ENCODE measurements around the gene IL4. TPM values are rescaled to one million over a fixed set of nuclear protein-coding genes. Genes with fewer than 3 reads are reported as not detected.

IL4 gene
- total RNA-seq, 2 experiments from 2014 or later: 0.32 to 0.77 TPM

- ChIA-PET CTCF (no interaction called here), POLR2A (no interaction called here)
- DNase-seq (no peak), ATAC-seq (no peak)
- Mint-ChIP-seq H3K4me1 (peaks cover 22% of the 10 kb centered on the region), H3K4me3 (no peak overlapping the region), H3K27me3 (no peaks in the 10 kb centered on the region), H3K27ac (no peak overlapping the region), H3K9me3 (ENCODE audit: low read depth) (no peaks in the 10 kb centered on the region), H3K36me3 (ENCODE audit: low read depth) (no peaks in the 10 kb centered on the region)
- intact Hi-C loops (cut with DNase I, micrococcal nuclease): no loop called here
Observed at GRCh38 chr5:132675936-132676689, 2.3 kb downstream of the IL4 start.

DNA sequence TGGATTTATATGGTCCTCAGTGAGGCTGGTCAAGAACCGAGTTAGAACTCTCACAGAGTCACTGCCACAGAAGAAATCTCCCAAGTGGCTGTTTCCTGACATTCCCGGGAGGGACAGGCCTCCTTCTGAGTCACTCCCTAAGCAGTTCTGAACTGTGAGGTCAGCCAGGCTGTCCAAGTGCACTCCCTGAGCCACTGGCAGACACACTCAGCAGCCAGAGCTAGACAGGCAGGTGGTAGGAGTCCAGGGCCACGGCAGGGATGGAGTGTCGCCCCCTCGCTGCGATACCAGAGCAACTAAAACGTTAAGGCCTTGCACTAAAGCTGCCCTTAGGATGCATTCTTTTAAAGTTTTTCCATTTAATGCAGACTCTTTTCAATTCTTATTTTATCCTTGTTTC, 3.4 kb downstream of the IL4 start:
- DNase-seq: no peak
- CTCF ChIA-PET: interaction anchor here (0.8 kb wide), 1 partner anchor 19 kb away, joined by 3 read pairs; the partner anchor contains the start of gene IL13

DNA sequence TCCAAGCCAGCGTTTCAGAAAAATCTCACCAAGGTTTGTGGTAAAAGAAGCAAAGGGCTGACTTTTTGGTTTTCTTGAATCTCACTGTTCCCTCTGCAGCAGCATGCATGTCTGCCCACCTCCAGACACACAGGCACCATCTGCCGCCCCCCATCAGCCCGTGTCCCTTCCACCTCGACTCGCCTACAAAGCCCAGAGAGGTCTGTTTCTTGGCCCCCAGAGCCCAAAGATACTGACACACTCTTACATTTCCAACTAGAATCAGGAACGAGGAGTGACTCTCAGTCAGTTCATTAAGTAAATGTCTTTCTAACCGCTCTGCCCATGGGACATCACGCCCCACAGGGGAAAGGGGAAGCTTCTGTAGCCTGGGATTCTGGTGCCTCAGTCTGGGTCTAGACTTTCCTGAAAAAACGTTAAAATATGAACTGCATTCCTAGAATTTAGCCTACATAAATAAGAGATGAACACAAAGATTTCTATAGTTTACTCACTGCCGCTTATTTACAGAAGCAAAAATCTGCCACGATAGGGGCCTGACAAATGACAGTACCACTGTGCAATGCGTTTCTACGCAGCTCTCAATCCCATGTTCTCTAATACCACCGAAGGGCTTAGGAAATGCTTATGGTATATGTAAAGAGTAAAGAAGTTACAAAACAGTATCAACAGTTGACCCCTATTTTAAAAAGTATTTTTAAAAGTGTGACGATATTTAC, 4.1 kb downstream of the IL4 start:
- no peak for DNase-seq
- H3K4me3 Mint-ChIP-seq: no peak overlapping the region
- no peaks in the 10 kb centered on the region for H3K9me3 Mint-ChIP-seq (ENCODE audit: low read depth)
- H3K27ac Mint-ChIP-seq: no peak overlapping the region
- no peaks in the 10 kb centered on the region for H3K36me3 Mint-ChIP-seq (ENCODE audit: low read depth)
- peaks cover 22% of the 10 kb centered on the region for H3K4me1 Mint-ChIP-seq
- ChIA-PET POLR2A (interaction anchor here (0.7 kb wide), 1 partner anchor 199 kb away, joined by 3 read pairs; no protein-coding TSS in a partner anchor), CTCF (interaction anchor here (1.0 kb wide), 1 partner anchor 14 kb away, joined by 3 read pairs; no protein-coding TSS in a partner anchor)
- H3K27me3 Mint-ChIP-seq: no peaks in the 10 kb centered on the region
- ATAC-seq: no peak
- intact Hi-C loops (cut with DNase I, micrococcal nuclease): no loop called here

More for the DNA sequence above, 3.4 kb downstream of the IL4 start:
- Mint-ChIP-seq H3K4me1 (peaks cover 22% of the 10 kb centered on the region), H3K4me3 (no peak overlapping the region), H3K27me3 (no peaks in the 10 kb centered on the region), H3K9me3 (ENCODE audit: low read depth) (no peaks in the 10 kb centered on the region), H3K27ac (no peak overlapping the region), H3K36me3 (ENCODE audit: low read depth) (no peaks in the 10 kb centered on the region)
- POLR2A ChIA-PET: interaction anchor here (0.7 kb wide), 1 partner anchor 199 kb away, joined by 3 read pairs; no protein-coding TSS in a partner anchor
- intact Hi-C loops (cut with DNase I, micrococcal nuclease): no loop called here
- ATAC-seq: no peak

DNA sequence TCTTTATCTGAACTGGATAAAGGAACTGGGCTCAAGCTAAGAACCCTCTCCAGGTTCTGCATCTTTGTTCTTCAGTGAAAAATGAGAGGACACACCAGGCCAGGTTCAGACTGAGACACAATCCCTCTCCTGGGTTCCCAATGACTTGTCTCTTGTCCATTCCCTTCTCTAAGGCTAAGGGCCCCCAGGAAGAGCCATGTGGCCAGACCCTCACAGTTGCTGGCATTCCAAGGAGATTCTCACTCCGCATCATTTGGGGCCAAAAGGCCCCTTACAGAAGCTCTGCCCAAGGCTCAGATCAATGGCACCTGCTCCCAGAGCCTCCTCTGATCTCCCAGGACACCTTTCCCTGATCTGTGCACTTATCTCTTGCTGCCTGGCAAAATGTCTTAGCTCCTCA, 4.9 kb downstream of the IL4 start:
- H3K4me1 Mint-ChIP-seq: peaks cover 18% of the 10 kb centered on the region
- ATAC-seq: no peak
- no peak overlapping the region for H3K4me3 Mint-ChIP-seq
- CTCF ChIA-PET: interaction anchor here (1.0 kb wide), 2 partner anchors 15 to 938 kb away, joined by 3 read pairs; no protein-coding TSS in a partner anchor
- no peak for DNase-seq
- no peaks in the 10 kb centered on the region for H3K9me3 Mint-ChIP-seq (ENCODE audit: low read depth)
- no peaks in the 10 kb centered on the region for H3K27me3 Mint-ChIP-seq
- H3K36me3 Mint-ChIP-seq (ENCODE audit: low read depth): no peaks in the 10 kb centered on the region
- no peak overlapping the region for H3K27ac Mint-ChIP-seq
- POLR2A ChIA-PET: interaction anchor here (0.7 kb wide), 1 partner anchor 128 kb away, joined by 4 read pairs; no protein-coding TSS in a partner anchor
- intact Hi-C loops (cut with DNase I, micrococcal nuclease): no loop called here

- DNase-seq (no peak), ATAC-seq (no peak)
- no peak overlapping the region for H3K27ac Mint-ChIP-seq
- no peaks in the 10 kb centered on the region for H3K27me3 Mint-ChIP-seq
- intact Hi-C loops (cut with DNase I, micrococcal nuclease): no loop called here
- peaks cover 14% of the 10 kb centered on the region for H3K4me1 Mint-ChIP-seq
- no peak overlapping the region for H3K4me3 Mint-ChIP-seq
- no peaks in the 10 kb centered on the region for H3K9me3 Mint-ChIP-seq (ENCODE audit: low read depth)
- CTCF ChIA-PET: interaction anchor here (1.0 kb wide), 1 partner anchor 939 kb away, joined by 3 read pairs; no protein-coding TSS in a partner anchor
- POLR2A ChIA-PET: no interaction called here
- H3K36me3 Mint-ChIP-seq (ENCODE audit: low read depth): no peaks in the 10 kb centered on the region
Observed at GRCh38 chr5:132679166-132679565, 5.4 kb downstream of the IL4 start.

DNA sequence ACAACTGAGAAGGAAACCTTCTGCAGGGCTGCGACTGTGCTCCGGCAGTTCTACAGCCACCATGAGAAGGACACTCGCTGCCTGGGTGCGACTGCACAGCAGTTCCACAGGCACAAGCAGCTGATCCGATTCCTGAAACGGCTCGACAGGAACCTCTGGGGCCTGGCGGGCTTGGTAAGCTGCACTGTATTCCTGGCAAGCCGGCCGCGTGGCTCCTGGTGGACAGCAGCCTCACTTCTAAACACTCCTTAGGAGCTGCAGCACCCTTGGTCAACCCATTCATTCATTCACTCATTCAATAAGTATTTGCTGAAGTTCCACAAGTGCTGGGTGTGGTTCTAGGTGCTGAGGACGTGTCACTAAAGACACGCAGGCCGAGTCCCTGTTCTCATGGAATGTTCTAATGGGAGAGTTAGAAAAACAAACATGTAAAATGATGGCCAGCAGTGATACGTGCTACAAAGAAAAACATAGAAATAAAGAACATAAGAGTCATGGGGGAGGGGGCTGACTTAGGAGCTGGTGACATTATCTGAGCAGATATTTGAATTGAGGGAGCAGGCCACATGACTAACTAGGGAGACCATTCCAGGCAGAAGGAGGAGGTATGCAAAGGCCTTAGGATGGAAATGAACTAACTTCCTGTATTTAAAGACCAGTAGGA, 6.1 kb downstream of the IL4 start:
- Mint-ChIP-seq H3K27ac (no peak overlapping the region), H3K4me3 (no peak overlapping the region), H3K4me1 (peaks cover 14% of the 10 kb centered on the region), H3K9me3 (ENCODE audit: low read depth) (no peaks in the 10 kb centered on the region), H3K36me3 (ENCODE audit: low read depth) (no peaks in the 10 kb centered on the region), H3K27me3 (no peaks in the 10 kb centered on the region)
- DNase-seq: no peak
- ChIA-PET POLR2A (no interaction called here), CTCF (interaction anchor here (1.0 kb wide), 1 partner anchor 939 kb away, joined by 3 read pairs; no protein-coding TSS in a partner anchor)
- no peak for ATAC-seq
- intact Hi-C loops (cut with DNase I, micrococcal nuclease): no loop called here

- H3K36me3 Mint-ChIP-seq (ENCODE audit: low read depth): no peaks in the 10 kb centered on the region
- no peak overlapping the region for H3K4me3 Mint-ChIP-seq
- peaks cover 15% of the 10 kb centered on the region for H3K4me1 Mint-ChIP-seq
- H3K27me3 Mint-ChIP-seq: no peaks in the 10 kb centered on the region
- POLR2A ChIA-PET: no interaction called here
- no peak for ATAC-seq
- CTCF ChIA-PET: no interaction called here
- no peak for DNase-seq
- H3K27ac Mint-ChIP-seq: no peak overlapping the region
- intact Hi-C loops (cut with DNase I, micrococcal nuclease): no loop called here
- no peaks in the 10 kb centered on the region for H3K9me3 Mint-ChIP-seq (ENCODE audit: low read depth)
Observed at GRCh38 chr5:132680780-132681475, 7.1 kb downstream of the IL4 start.

- Mint-ChIP-seq H3K27me3 (no peaks in the 10 kb centered on the region), H3K4me1 (peaks cover 13% of the 10 kb centered on the region), H3K9me3 (ENCODE audit: low read depth) (no peaks in the 10 kb centered on the region), H3K27ac (no peak overlapping the region), H3K36me3 (ENCODE audit: low read depth) (no peaks in the 10 kb centered on the region), H3K4me3 (no peak overlapping the region)
- ChIA-PET POLR2A (no interaction called here), CTCF (no interaction called here)
- ATAC-seq (no peak), DNase-seq (no peak)
- intact Hi-C loops (cut with DNase I, micrococcal nuclease): no loop called here
Observed at GRCh38 chr5:132681476-132681831, 7.7 kb downstream of the IL4 start.

DNA sequence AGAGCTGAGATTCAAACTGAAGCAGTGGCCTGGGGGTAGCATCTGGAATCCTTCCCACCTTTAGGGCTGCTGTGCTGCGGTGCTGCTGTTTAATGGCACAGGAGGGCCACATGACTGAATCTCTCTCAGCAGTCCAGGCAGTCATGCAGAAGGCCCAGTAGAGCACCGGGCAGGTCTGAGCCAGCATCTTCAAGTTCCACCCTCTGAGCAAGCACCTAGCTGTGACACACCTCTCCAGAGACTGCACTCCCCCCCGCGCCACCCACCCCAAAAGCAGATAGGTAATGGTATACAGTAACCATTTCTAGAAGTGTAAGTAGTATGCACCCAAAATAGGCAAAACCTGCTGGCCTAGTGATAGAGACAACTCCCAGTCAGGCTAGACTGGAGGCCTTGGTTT, 8.2 kb downstream of the IL4 start:
- intact Hi-C loops (cut with DNase I, micrococcal nuclease): no loop called here
- Mint-ChIP-seq H3K27ac (no peak overlapping the region), H3K9me3 (ENCODE audit: low read depth) (no peaks in the 10 kb centered on the region), H3K4me3 (no peak overlapping the region), H3K36me3 (ENCODE audit: low read depth) (no peaks in the 10 kb centered on the region), H3K27me3 (no peaks in the 10 kb centered on the region), H3K4me1 (peaks cover 14% of the 10 kb centered on the region)
- ATAC-seq (no peak), DNase-seq (no peak)
- ChIA-PET POLR2A (no interaction called here), CTCF (no interaction called here)

GRCh38 chr5:132684491-132684890, 10.7 kb downstream of the IL4 start:
- ChIA-PET POLR2A (no interaction called here), CTCF (interaction anchor here (0.8 kb wide), 1 partner anchor 33 kb away, joined by 3 read pairs; no protein-coding TSS in a partner anchor)
- peaks cover 33% of the 10 kb centered on the region for H3K4me1 Mint-ChIP-seq
- no peak overlapping the region for H3K4me3 Mint-ChIP-seq
- no peaks in the 10 kb centered on the region for H3K9me3 Mint-ChIP-seq (ENCODE audit: low read depth)
- peaks cover 2% of the 10 kb centered on the region for H3K36me3 Mint-ChIP-seq (ENCODE audit: low read depth)
- no peak for ATAC-seq
- intact Hi-C loops (cut with DNase I, micrococcal nuclease): no loop called here
- DNase-seq: no peak
- no peaks in the 10 kb centered on the region for H3K27me3 Mint-ChIP-seq
- H3K27ac Mint-ChIP-seq: no peak overlapping the region

All from activated CD4-positive, alpha-beta T cell treated with anti-CD3 and anti-CD28 coated beads for 36 hours (primary cell).